Measurements from ENCODE around the gene USH1C. TPM values are rescaled to one million over a fixed set of nuclear protein-coding genes. Genes with fewer than 3 reads are reported as not detected.

The USH1C gene
- total RNA-seq, 1 experiment from 2014 or later: 1.0 TPM

DNA sequence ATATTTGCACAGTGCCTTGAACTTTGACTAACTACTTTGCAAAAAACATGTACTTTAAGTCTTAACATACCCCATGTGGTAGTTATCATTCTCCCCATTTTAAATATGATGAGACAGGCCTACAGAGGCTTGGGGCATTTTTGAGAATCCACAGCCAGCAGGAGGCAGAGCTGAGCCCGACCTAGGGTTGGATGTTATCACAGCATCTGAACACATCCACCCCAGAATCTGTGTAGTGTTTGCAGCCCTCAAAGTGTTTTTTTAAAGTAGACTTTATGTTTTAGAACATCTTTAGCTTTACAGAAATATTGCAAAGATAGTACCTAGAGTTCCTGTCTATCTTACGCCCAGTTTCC lies 20.4 kb upstream of the USH1C start:
- Histone ChIP-seq H4K8ac (replicated peaks; ENCODE audit: insufficient read length, low read depth, low read length) (no peak overlapping the region), H3K14ac (ENCODE audit: insufficient read depth, low read length) (no peak overlapping the region), H2BK12ac (ENCODE audit: insufficient read length, low read depth, low read length) (no peak overlapping the region), H3K18ac (ENCODE audit: insufficient read length, low read depth, low read length) (no peak overlapping the region), H4K91ac (ENCODE audit: insufficient read length, low read depth, low read length) (no peak overlapping the region), H4K20me1 (ENCODE audit: control insufficient read depth, insufficient read depth, insufficient read length) (no peaks in the 10 kb centered on the region), H2BK120ac (ENCODE audit: low read depth, low read length, poor library complexity, severe bottlenecking) (no peak overlapping the region), H3K4ac (ENCODE audit: low read depth, low read length) (no peak overlapping the region), H2BK5ac (ENCODE audit: insufficient read length, low read length) (no peak overlapping the region), H3T11ph (ENCODE audit: low read length) (no peak overlapping the region), H3K79me1 (ENCODE audit: insufficient read depth, low read depth, low read length, poor library complexity, severe bottlenecking) (no peaks in the 10 kb centered on the region), H3K23ac (ENCODE audit: insufficient read length, low read depth, low read length) (no peak overlapping the region), H3K79me2 (ENCODE audit: insufficient read depth, low read length) (no peaks in the 10 kb centered on the region), H3K9me3 (ENCODE audit: control insufficient read depth, low read depth, low read length) (no peaks in the 10 kb centered on the region), H2AFZ (ENCODE audit: low read length) (no peak overlapping the region), H3K23me2 (ENCODE audit: insufficient read length, low read depth, low read length, poor library complexity, severe bottlenecking) (no peaks in the 10 kb centered on the region), H3K27me3 (ENCODE audit: insufficient read depth, low read length) (no peaks in the 10 kb centered on the region), H3K4me2 (ENCODE audit: insufficient read depth, insufficient read length, low read length) (no peak overlapping the region), H3K56ac (ENCODE audit: insufficient read length, low read depth, low read length) (no peak overlapping the region), H3K9ac (ENCODE audit: extremely low read depth, insufficient read length, low read length) (no peak overlapping the region), H4K5ac (ENCODE audit: insufficient read length, low read depth, low read length) (no peak overlapping the region), H2BK20ac (ENCODE audit: low read depth, low read length, poor library complexity, severe bottlenecking) (no peak overlapping the region), H2AK5ac (ENCODE audit: insufficient read length, low read length) (no peak overlapping the region), H3K4me1 (ENCODE audit: insufficient read depth, low read length) (no peaks in the 10 kb centered on the region), H2BK15ac (ENCODE audit: low read depth, low read length) (no peak overlapping the region), H3K27ac (ENCODE audit: insufficient read length, low read depth, low read length) (no peak overlapping the region)
- no peak overlapping the region for H3K4me3 Mint-ChIP-seq
- TF ChIP-seq, protein P1, sequence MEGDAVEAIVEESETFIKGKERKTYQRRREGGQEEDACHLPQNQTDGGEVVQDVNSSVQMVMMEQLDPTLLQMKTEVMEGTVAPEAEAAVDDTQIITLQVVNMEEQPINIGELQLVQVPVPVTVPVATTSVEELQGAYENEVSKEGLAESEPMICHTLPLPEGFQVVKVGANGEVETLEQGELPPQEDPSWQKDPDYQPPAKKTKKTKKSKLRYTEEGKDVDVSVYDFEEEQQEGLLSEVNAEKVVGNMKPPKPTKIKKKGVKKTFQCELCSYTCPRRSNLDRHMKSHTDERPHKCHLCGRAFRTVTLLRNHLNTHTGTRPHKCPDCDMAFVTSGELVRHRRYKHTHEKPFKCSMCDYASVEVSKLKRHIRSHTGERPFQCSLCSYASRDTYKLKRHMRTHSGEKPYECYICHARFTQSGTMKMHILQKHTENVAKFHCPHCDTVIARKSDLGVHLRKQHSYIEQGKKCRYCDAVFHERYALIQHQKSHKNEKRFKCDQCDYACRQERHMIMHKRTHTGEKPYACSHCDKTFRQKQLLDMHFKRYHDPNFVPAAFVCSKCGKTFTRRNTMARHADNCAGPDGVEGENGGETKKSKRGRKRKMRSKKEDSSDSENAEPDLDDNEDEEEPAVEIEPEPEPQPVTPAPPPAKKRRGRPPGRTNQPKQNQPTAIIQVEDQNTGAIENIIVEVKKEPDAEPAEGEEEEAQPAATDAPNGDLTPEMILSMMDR (conservative IDR thresholded peaks at IDR 0.05): peak; percentile 74
- DNase-seq: peak; percentile 38
- peaks cover 0 to 3% of the 10 kb centered on the region in 2 experiments; a peak in 1 of 4 replicates for H3K4me1 Mint-ChIP-seq
- H3K27ac Mint-ChIP-seq: no peak overlapping the region; a peak in 1 of 7 replicates
- H3K27me3 Mint-ChIP-seq (ENCODE audit: low read depth): peaks cover 6% of the 10 kb centered on the region; the same call in 1 of the 2 replicates
- no peaks in the 10 kb centered on the region for H3K9me3 Mint-ChIP-seq
- no CpG with 5 or more reads among the region's 2 CpGs for WGBS (ENCODE audit: extremely low coverage, insufficient read length, low lambda C conversion rate)
- no peaks in the 10 kb centered on the region for H3K36me3 Mint-ChIP-seq (ENCODE audit: insufficient read depth in 1 of 3, low read depth in 3 of 3)
